IPS-15b (cell line): ENCODE results near the gene CDC42.

Source experiments
- H3K27me3 ChIP-seq: one replicate; pipeline ENCODE4 v1.6.1; 2013; ENCODE audit warnings: low read length; ENCODE audit not compliant: control insufficient read depth, insufficient read depth
- H3K36me3 ChIP-seq: one replicate; pipeline ENCODE4 v1.6.1; 2013; ENCODE audit warnings: low read length; ENCODE audit not compliant: control insufficient read depth, insufficient read depth
- H3K4me1 ChIP-seq: one replicate; pipeline ENCODE4 v1.6.1; 2013; ENCODE audit warnings: mild to moderate bottlenecking, low read length; ENCODE audit not compliant: control insufficient read depth, insufficient read depth
- H3K4me3 ChIP-seq: one replicate; pipeline ENCODE4 v1.5.1; 2013; ENCODE audit warnings: low read depth, low read length
- H3K9ac ChIP-seq: one replicate; pipeline ENCODE4 v1.6.1; 2013; ENCODE audit warnings: low read depth, mild to moderate bottlenecking, low read length
- H3K9me3 ChIP-seq: one replicate; pipeline ENCODE4 v1.6.1; 2013; ENCODE audit warnings: mild to moderate bottlenecking, low read length; ENCODE audit not compliant: control insufficient read depth, insufficient read depth

Gene CDC42

GRCh38 chr1:22117238-22117637 lies 64.7 kb downstream of the CDC42 start:
- Histone ChIP-seq H3K9ac (no peak overlapping the region), H3K27me3 (no peaks in the 10 kb centered on the region), H3K9me3 (no peaks in the 10 kb centered on the region), H3K4me1 (peaks cover 13% of the 10 kb centered on the region), H3K36me3 (peaks cover 9% of the 10 kb centered on the region), H3K4me3 (no peak overlapping the region)

GRCh38 chr1:22117851-22118250 lies 65.3 kb downstream of the CDC42 start:
- Histone ChIP-seq H3K4me1 (peaks cover 16% of the 10 kb centered on the region), H3K27me3 (no peaks in the 10 kb centered on the region), H3K4me3 (no peak overlapping the region), H3K9me3 (no peaks in the 10 kb centered on the region), H3K9ac (no peak overlapping the region), H3K36me3 (peaks cover 11% of the 10 kb centered on the region)

GRCh38 chr1:22118291-22118992 lies 65.9 kb downstream of the CDC42 start:
- H3K9me3 ChIP-seq = no peaks in the 10 kb centered on the region
- H3K27me3 ChIP-seq = no peaks in the 10 kb centered on the region
- peaks cover 11% of the 10 kb centered on the region for H3K36me3 ChIP-seq
- H3K4me3 ChIP-seq = no peak overlapping the region
- H3K9ac ChIP-seq = no peak overlapping the region
- H3K4me1 ChIP-seq = peaks cover 16% of the 10 kb centered on the region

- H3K4me1 ChIP-seq = peaks cover 14% of the 10 kb centered on the region
- no peak overlapping the region for H3K4me3 ChIP-seq
- H3K9me3 ChIP-seq = no peaks in the 10 kb centered on the region
- H3K36me3 ChIP-seq = peaks cover 11% of the 10 kb centered on the region
- no peak overlapping the region for H3K9ac ChIP-seq
- H3K27me3 ChIP-seq = no peaks in the 10 kb centered on the region
Observed at GRCh38 chr1:22119626-22120468, 67.3 kb downstream of the CDC42 start.

- no peak overlapping the region for H3K9ac ChIP-seq
- H3K27me3 ChIP-seq = no peaks in the 10 kb centered on the region
- H3K4me3 ChIP-seq = no peak overlapping the region
- peaks cover 11% of the 10 kb centered on the region for H3K36me3 ChIP-seq
- H3K4me1 ChIP-seq = peaks cover 14% of the 10 kb centered on the region
- no peaks in the 10 kb centered on the region for H3K9me3 ChIP-seq
Observed at GRCh38 chr1:22120469-22120790, 67.9 kb downstream of the CDC42 start.

GRCh38 chr1:22121421-22121911 lies 69.0 kb downstream of the CDC42 start:
- Histone ChIP-seq H3K27me3 (no peaks in the 10 kb centered on the region), H3K36me3 (peaks cover 11% of the 10 kb centered on the region), H3K4me1 (peaks cover 12% of the 10 kb centered on the region)

GRCh38 chr1:22122273-22123070 lies 70.0 kb downstream of the CDC42 start:
- Histone ChIP-seq H3K36me3 (peaks cover 11% of the 10 kb centered on the region), H3K4me3 (no peak overlapping the region), H3K9ac (no peak overlapping the region), H3K27me3 (no peaks in the 10 kb centered on the region), H3K4me1 (peaks cover 12% of the 10 kb centered on the region), H3K9me3 (no peaks in the 10 kb centered on the region)

More at GRCh38 chr1:22121421-22121911, 69.0 kb downstream of the CDC42 start:
- Histone ChIP-seq H3K9me3 (no peaks in the 10 kb centered on the region), H3K4me3 (no peak overlapping the region), H3K9ac (no peak overlapping the region)

- H3K9me3 ChIP-seq = no peaks in the 10 kb centered on the region
- H3K36me3 ChIP-seq = peaks cover 11% of the 10 kb centered on the region
- H3K4me3 ChIP-seq = no peak overlapping the region
- H3K9ac ChIP-seq = no peak overlapping the region
- peaks cover 12% of the 10 kb centered on the region for H3K4me1 ChIP-seq
- no peaks in the 10 kb centered on the region for H3K27me3 ChIP-seq
Observed at GRCh38 chr1:22123071-22123390, 70.5 kb downstream of the CDC42 start.

- no peak overlapping the region for H3K4me3 ChIP-seq
- H3K9me3 ChIP-seq = no peaks in the 10 kb centered on the region
- H3K27me3 ChIP-seq = no peaks in the 10 kb centered on the region
- H3K9ac ChIP-seq = no peak overlapping the region
- peaks cover 12% of the 10 kb centered on the region for H3K4me1 ChIP-seq
- peaks cover 11% of the 10 kb centered on the region for H3K36me3 ChIP-seq
Observed at GRCh38 chr1:22123901-22124404, 71.4 kb downstream of the CDC42 start.

GRCh38 chr1:22124592-22125229 lies 72.2 kb downstream of the CDC42 start:
- H3K4me1 ChIP-seq = peaks cover 12% of the 10 kb centered on the region
- H3K27me3 ChIP-seq = no peaks in the 10 kb centered on the region
- no peak overlapping the region for H3K4me3 ChIP-seq
- peaks cover 13% of the 10 kb centered on the region for H3K36me3 ChIP-seq
- no peaks in the 10 kb centered on the region for H3K9me3 ChIP-seq
- H3K9ac ChIP-seq = no peak overlapping the region

- Histone ChIP-seq H3K36me3 (peaks cover 5% of the 10 kb centered on the region), H3K4me3 (no peak overlapping the region), H3K27me3 (no peaks in the 10 kb centered on the region), H3K9me3 (no peaks in the 10 kb centered on the region), H3K9ac (no peak overlapping the region), H3K4me1 (peaks cover 11% of the 10 kb centered on the region)
Observed at GRCh38 chr1:22126531-22126930, 74.0 kb downstream of the CDC42 start.
